Measurements from ENCODE around the gene DEK.
"Not testable (repeated sequence)": the region's sequence is repeated elsewhere in the genome, so short reads cannot be mapped to it uniquely, and the experiment has no call there.

DEK gene

GRCh38 chr6:18209539-18210197 is 54.7 kb downstream of the DEK start:
- H3K4me3 ChIP-seq (ENCODE audit: low read depth, low read length), result no peak overlapping the region
- DNase-seq (ENCODE audit: low read depth), result no peak
- no peak for TF ChIP-seq CTCF (IDR thresholded peaks at IDR 0.05; ENCODE audit: low read depth, low read length)
- no peak for TF ChIP-seq MAX (IDR thresholded peaks at IDR 0.05; ENCODE audit: low read depth, low read length)
- no peak for TF ChIP-seq MYC (IDR thresholded peaks at IDR 0.05; ENCODE audit: low read depth, low read length)
- no peak for TF ChIP-seq POLR2A (IDR thresholded peaks at IDR 0.05; ENCODE audit: extremely low read depth, insufficient read length)

GRCh38 chr6:18208778-18209177 is 55.6 kb downstream of the DEK start:
- not testable (repeated sequence) for DNase-seq (ENCODE audit: low read depth); H3K4me3 ChIP-seq (ENCODE audit: low read depth, low read length)

GRCh38 chr6:18207949-18208348 is 56.4 kb downstream of the DEK start:
- H3K4me3 ChIP-seq (ENCODE audit: low read depth, low read length), result no peak overlapping the region
- no peak for TF ChIP-seq MAX (IDR thresholded peaks at IDR 0.05; ENCODE audit: low read depth, low read length)
- no peak for DNase-seq (ENCODE audit: low read depth)

- no peak for DNase-seq (ENCODE audit: low read depth)
- no peak overlapping the region for H3K4me3 ChIP-seq (ENCODE audit: low read depth, low read length)
- TF ChIP-seq POLR2A (IDR thresholded peaks at IDR 0.05; ENCODE audit: extremely low read depth, insufficient read length), result no peak
- no peak for TF ChIP-seq MYC (IDR thresholded peaks at IDR 0.05; ENCODE audit: low read depth, low read length)
- TF ChIP-seq MAX (IDR thresholded peaks at IDR 0.05; ENCODE audit: low read depth, low read length), result no peak
- no peak for TF ChIP-seq CTCF (IDR thresholded peaks at IDR 0.05; ENCODE audit: low read depth, low read length)
Measured at GRCh38 chr6:18207438-18207837, 56.9 kb downstream of the DEK start.

- no peak for TF ChIP-seq MYC (IDR thresholded peaks at IDR 0.05; ENCODE audit: low read depth, low read length)
- no peak for TF ChIP-seq POLR2A (IDR thresholded peaks at IDR 0.05; ENCODE audit: extremely low read depth, insufficient read length)
- no peak for TF ChIP-seq MAX (IDR thresholded peaks at IDR 0.05; ENCODE audit: low read depth, low read length)
- TF ChIP-seq CTCF (IDR thresholded peaks at IDR 0.05; ENCODE audit: low read depth, low read length), result no peak
- no peak for DNase-seq (ENCODE audit: low read depth)
- no peak overlapping the region for H3K4me3 ChIP-seq (ENCODE audit: low read depth, low read length)
Measured at GRCh38 chr6:18206591-18206990, 57.7 kb downstream of the DEK start.

- H3K4me3 ChIP-seq (ENCODE audit: low read depth, low read length), result no peak overlapping the region
- TF ChIP-seq MYC (IDR thresholded peaks at IDR 0.05; ENCODE audit: low read depth, low read length) (no peak), POLR2A (IDR thresholded peaks at IDR 0.05; ENCODE audit: extremely low read depth, insufficient read length) (no peak), CTCF (IDR thresholded peaks at IDR 0.05; ENCODE audit: low read depth, low read length) (no peak), MAX (IDR thresholded peaks at IDR 0.05; ENCODE audit: low read depth, low read length) (no peak)
- DNase-seq (ENCODE audit: low read depth), result no peak
Measured at GRCh38 chr6:18204691-18205090, 59.6 kb downstream of the DEK start.

- TF ChIP-seq CTCF (IDR thresholded peaks at IDR 0.05; ENCODE audit: low read depth, low read length) (no peak), MAX (IDR thresholded peaks at IDR 0.05; ENCODE audit: low read depth, low read length) (no peak), MYC (IDR thresholded peaks at IDR 0.05; ENCODE audit: low read depth, low read length) (no peak), POLR2A (IDR thresholded peaks at IDR 0.05; ENCODE audit: extremely low read depth, insufficient read length) (no peak)
- no peak overlapping the region for H3K4me3 ChIP-seq (ENCODE audit: low read depth, low read length)
- no peak for DNase-seq (ENCODE audit: low read depth)
Measured at GRCh38 chr6:18203786-18204185, 60.5 kb downstream of the DEK start.
